Central memory CD8-positive, alpha-beta T cell (primary cell): Measurements from ENCODE around the gene GABRA4.

Experiments used
- ATAC-seq: fragments of 150-1000 bp; cut with Tn5 transposase; replicated peaks from 2 replicates; pipeline ENCODE4 v1.10.0; 2022; ENCODE audit warnings: mild to moderate bottlenecking, moderate FRiP score, moderate number of reproducible peaks; ENCODE audit not compliant: poor library complexity, severe bottlenecking; ENCODE audit errors: extremely low read depth
- DNase-seq, 2 donors: peaks; one replicate each; pipeline ENCODE4 v3.0.0; 2021; ENCODE audit warnings: low spot score in 2 of 2
- H3K27ac Mint-ChIP-seq: one replicate; pipeline ENCODE4 v1.8.0; 2022; ENCODE audit warnings: low read depth, mild to moderate bottlenecking, moderate library complexity, mixed read lengths
- H3K27me3 Mint-ChIP-seq: one replicate; pipeline ENCODE4 v1.8.0; 2022; ENCODE audit warnings: mixed read lengths
- H3K36me3 Mint-ChIP-seq: one replicate; pipeline ENCODE4 v1.8.0; 2022; ENCODE audit warnings: mild to moderate bottlenecking, moderate library complexity, mixed read lengths; ENCODE audit not compliant: insufficient read depth
- H3K4me1 Mint-ChIP-seq: one replicate; pipeline ENCODE4 v1.8.0; 2022; ENCODE audit warnings: mixed read lengths
- H3K4me3 Mint-ChIP-seq: one replicate; pipeline ENCODE4 v1.8.0; 2022; ENCODE audit warnings: mild to moderate bottlenecking, moderate library complexity, mixed read lengths
- H3K9me3 Mint-ChIP-seq: one replicate; pipeline ENCODE4 v1.8.0; 2022; ENCODE audit warnings: mixed read lengths

Gene GABRA4

GRCh38 chr4:46974891-46975543 is 18.4 kb downstream of the GABRA4 start:
- Mint-ChIP-seq H3K36me3 (no peaks in the 10 kb centered on the region), H3K27ac (no peak overlapping the region), H3K4me3 (no peak overlapping the region)

GRCh38 chr4:46968847-46969246 is 24.5 kb downstream of the GABRA4 start:
- H3K27ac Mint-ChIP-seq = no peak overlapping the region
- H3K27me3 Mint-ChIP-seq = peaks cover 18% of the 10 kb centered on the region

More at GRCh38 chr4:46974891-46975543, 18.4 kb downstream of the GABRA4 start:
- H3K9me3 Mint-ChIP-seq = no peaks in the 10 kb centered on the region
- ATAC-seq (no peak), DNase-seq (no peak)
- H3K4me1 Mint-ChIP-seq = no peaks in the 10 kb centered on the region
- H3K27me3 Mint-ChIP-seq = peaks cover 62% of the 10 kb centered on the region

GRCh38 chr4:46967631-46968030 is 25.8 kb downstream of the GABRA4 start:
- DNase-seq = no peak
- no peaks in the 10 kb centered on the region for H3K4me1 Mint-ChIP-seq
- no peaks in the 10 kb centered on the region for H3K9me3 Mint-ChIP-seq
- peaks cover 11% of the 10 kb centered on the region for H3K27me3 Mint-ChIP-seq
- H3K27ac Mint-ChIP-seq = no peak overlapping the region
- no peak overlapping the region for H3K4me3 Mint-ChIP-seq
- no peak for ATAC-seq
- H3K36me3 Mint-ChIP-seq = no peaks in the 10 kb centered on the region

More at GRCh38 chr4:46968847-46969246, 24.5 kb downstream of the GABRA4 start:
- no peak for ATAC-seq
- no peaks in the 10 kb centered on the region for H3K9me3 Mint-ChIP-seq
- H3K4me3 Mint-ChIP-seq = no peak overlapping the region
- no peaks in the 10 kb centered on the region for H3K36me3 Mint-ChIP-seq
- no peaks in the 10 kb centered on the region for H3K4me1 Mint-ChIP-seq
- no peak for DNase-seq

- DNase-seq (no peak), ATAC-seq (no peak)
- Mint-ChIP-seq H3K27me3 (no peaks in the 10 kb centered on the region), H3K36me3 (no peaks in the 10 kb centered on the region), H3K4me3 (no peak overlapping the region), H3K27ac (no peak overlapping the region), H3K9me3 (no peaks in the 10 kb centered on the region), H3K4me1 (no peaks in the 10 kb centered on the region)
Observed at GRCh38 chr4:46958742-46959488, 34.5 kb downstream of the GABRA4 start.

GRCh38 chr4:46956451-46956850 is 36.9 kb downstream of the GABRA4 start:
- Mint-ChIP-seq H3K4me1 (no peaks in the 10 kb centered on the region), H3K36me3 (no peaks in the 10 kb centered on the region)

GRCh38 chr4:46955601-46956000 is 37.8 kb downstream of the GABRA4 start:
- Mint-ChIP-seq H3K4me1 (no peaks in the 10 kb centered on the region), H3K4me3 (no peak overlapping the region), H3K36me3 (no peaks in the 10 kb centered on the region), H3K9me3 (no peaks in the 10 kb centered on the region), H3K27me3 (no peaks in the 10 kb centered on the region), H3K27ac (no peak overlapping the region)
- no peak for ATAC-seq
- no peak for DNase-seq

More at GRCh38 chr4:46956451-46956850, 36.9 kb downstream of the GABRA4 start:
- H3K4me3 Mint-ChIP-seq = no peak overlapping the region
- H3K9me3 Mint-ChIP-seq = no peaks in the 10 kb centered on the region
- ATAC-seq (no peak), DNase-seq (no peak)
- H3K27ac Mint-ChIP-seq = no peak overlapping the region
- H3K27me3 Mint-ChIP-seq = no peaks in the 10 kb centered on the region

- no peak for ATAC-seq
- no peaks in the 10 kb centered on the region for H3K27me3 Mint-ChIP-seq
- H3K27ac Mint-ChIP-seq = no peak overlapping the region
- H3K4me3 Mint-ChIP-seq = no peak overlapping the region
- H3K9me3 Mint-ChIP-seq = no peaks in the 10 kb centered on the region
- H3K4me1 Mint-ChIP-seq = no peaks in the 10 kb centered on the region
- H3K36me3 Mint-ChIP-seq = no peaks in the 10 kb centered on the region
- DNase-seq = no peak
Observed at GRCh38 chr4:46954643-46955042, 38.7 kb downstream of the GABRA4 start.

GRCh38 chr4:46953564-46953963 is 39.8 kb downstream of the GABRA4 start:
- Mint-ChIP-seq H3K27me3 (no peaks in the 10 kb centered on the region), H3K27ac (no peak overlapping the region), H3K4me3 (no peak overlapping the region), H3K36me3 (no peaks in the 10 kb centered on the region), H3K9me3 (no peaks in the 10 kb centered on the region), H3K4me1 (no peaks in the 10 kb centered on the region)
- no peak for DNase-seq
- ATAC-seq = no peak

- Mint-ChIP-seq H3K4me1 (no peaks in the 10 kb centered on the region), H3K27ac (no peak overlapping the region), H3K9me3 (no peaks in the 10 kb centered on the region), H3K4me3 (no peak overlapping the region), H3K36me3 (no peaks in the 10 kb centered on the region), H3K27me3 (no peaks in the 10 kb centered on the region)
- no peak for DNase-seq
- no peak for ATAC-seq
Observed at GRCh38 chr4:46952451-46952850, 40.9 kb downstream of the GABRA4 start.

GRCh38 chr4:46950826-46951225 is 42.6 kb downstream of the GABRA4 start:
- Mint-ChIP-seq H3K9me3 (no peaks in the 10 kb centered on the region), H3K4me1 (no peaks in the 10 kb centered on the region), H3K27ac (no peak overlapping the region), H3K27me3 (no peaks in the 10 kb centered on the region), H3K36me3 (no peaks in the 10 kb centered on the region), H3K4me3 (no peak overlapping the region)
- ATAC-seq (no peak), DNase-seq (no peak)

GRCh38 chr4:46949822-46950221 is 43.6 kb downstream of the GABRA4 start:
- no peaks in the 10 kb centered on the region for H3K27me3 Mint-ChIP-seq
- no peak for DNase-seq
- no peaks in the 10 kb centered on the region for H3K9me3 Mint-ChIP-seq
- no peaks in the 10 kb centered on the region for H3K4me1 Mint-ChIP-seq
- no peak overlapping the region for H3K27ac Mint-ChIP-seq
- H3K36me3 Mint-ChIP-seq = no peaks in the 10 kb centered on the region
- ATAC-seq = no peak
- H3K4me3 Mint-ChIP-seq = no peak overlapping the region

GRCh38 chr4:46947541-46947940 is 45.8 kb downstream of the GABRA4 start:
- no peak for ATAC-seq
- Mint-ChIP-seq H3K9me3 (no peaks in the 10 kb centered on the region), H3K4me3 (no peak overlapping the region), H3K27ac (no peak overlapping the region), H3K36me3 (no peaks in the 10 kb centered on the region), H3K4me1 (no peaks in the 10 kb centered on the region), H3K27me3 (no peaks in the 10 kb centered on the region)
- no peak for DNase-seq

GRCh38 chr4:46946919-46947536 is 46.4 kb downstream of the GABRA4 start:
- Mint-ChIP-seq H3K9me3 (no peaks in the 10 kb centered on the region), H3K36me3 (no peaks in the 10 kb centered on the region), H3K4me3 (no peak overlapping the region), H3K27me3 (no peaks in the 10 kb centered on the region), H3K27ac (no peak overlapping the region), H3K4me1 (no peaks in the 10 kb centered on the region)
- no peak for ATAC-seq
- no peak for DNase-seq
